Parathyroid adenoma (tissue), 2 donors: ENCODE results near the gene MNS1.
A peak's percentile ranks its signal among the peaks of the same experiment; 100 is the strongest.
"Not testable (repeated sequence)": the region's sequence is repeated elsewhere in the genome, so short reads cannot be mapped to it uniquely, and the experiment has no call there.

Source experiments
- H2AFZ ChIP-seq: fragments of 300-600 bp; sonication (generic); one replicate; pipeline ENCODE4 v1.7.0; 2017; ENCODE audit warnings: antibody characterized with exemption, mild to moderate bottlenecking
- H3K27ac ChIP-seq: fragments of 300-600 bp; sonication (generic); one replicate; pipeline ENCODE4 v1.7.0; 2017
- H3K27me3 ChIP-seq: fragments of 300-600 bp; sonication (generic); one replicate; pipeline ENCODE4 v1.7.0; 2017; ENCODE audit warnings: low read length; ENCODE audit not compliant: control insufficient read depth, insufficient read depth
- H3K36me3 ChIP-seq: fragments of 300-600 bp; sonication (generic); one replicate; pipeline ENCODE4 v1.7.0; 2017; ENCODE audit warnings: low read length; ENCODE audit not compliant: control insufficient read depth, insufficient read depth
- H3K4me1 ChIP-seq: fragments of 300-600 bp; sonication (generic); one replicate; pipeline ENCODE4 v1.7.0; 2017; ENCODE audit warnings: control low read depth
- H3K4me2 ChIP-seq: fragments of 300-600 bp; sonication (generic); one replicate; pipeline ENCODE4 v1.7.0; 2017; ENCODE audit warnings: low read length
- H3K4me3 ChIP-seq: fragments of 300-600 bp; sonication (generic); one replicate; pipeline ENCODE4 v1.7.0; 2017; ENCODE audit warnings: low read depth, low read length
- H3K79me2 ChIP-seq: fragments of 300-600 bp; sonication (generic); one replicate; pipeline ENCODE4 v1.7.0; 2017; ENCODE audit warnings: control low read depth
- H3K9ac ChIP-seq: fragments of 300-600 bp; sonication (generic); one replicate; pipeline ENCODE4 v1.7.0; 2017; ENCODE audit warnings: mild to moderate bottlenecking
- H3K9me3 ChIP-seq: fragments of 300-600 bp; sonication (generic); one replicate; pipeline ENCODE4 v1.7.0; 2017; ENCODE audit warnings: low read length; ENCODE audit not compliant: control insufficient read depth
- CTCF ChIP-seq: fragments of 300-600 bp; sonication (generic); IDR thresholded peaks from one replicate; pipeline ENCODE4 v1.7.0; 2017; ENCODE audit warnings: antibody characterized with exemption, mild to moderate bottlenecking
- donor health status: primary hyperparathyroidism.

MNS1 gene

GRCh38 chr15:56440214-56440770 lies 24.6 kb downstream of the MNS1 start:
- Histone ChIP-seq H3K4me2 (no peak overlapping the region), H3K27ac (no peak overlapping the region), H3K4me3 (no peak overlapping the region), H3K4me1 (no peaks in the 10 kb centered on the region), H3K9me3 (no peaks in the 10 kb centered on the region), H3K79me2 (no peaks in the 10 kb centered on the region), H3K9ac (no peak overlapping the region), H3K27me3 (no peaks in the 10 kb centered on the region), H2AFZ (no peak overlapping the region), H3K36me3 (no peaks in the 10 kb centered on the region)
- TF ChIP-seq CTCF = no peak

GRCh38 chr15:56432304-56432703 lies 32.6 kb downstream of the MNS1 start:
- H3K36me3 ChIP-seq = no peaks in the 10 kb centered on the region
- H3K27me3 ChIP-seq = no peaks in the 10 kb centered on the region
- no peak overlapping the region for H3K9ac ChIP-seq
- no peaks in the 10 kb centered on the region for H3K79me2 ChIP-seq
- H3K4me1 ChIP-seq = no peaks in the 10 kb centered on the region
- H3K9me3 ChIP-seq = no peaks in the 10 kb centered on the region
- no peak overlapping the region for H3K4me3 ChIP-seq
- H2AFZ ChIP-seq = no peak overlapping the region
- H3K4me2 ChIP-seq = no peak overlapping the region
- no peak for TF ChIP-seq CTCF
- H3K27ac ChIP-seq = no peak overlapping the region

GRCh38 chr15:56428821-56429458 lies 36.0 kb downstream of the MNS1 start:
- no peaks in the 10 kb centered on the region for H3K4me1 ChIP-seq
- no peaks in the 10 kb centered on the region for H3K79me2 ChIP-seq
- H3K27me3 ChIP-seq = no peaks in the 10 kb centered on the region
- no peaks in the 10 kb centered on the region for H3K36me3 ChIP-seq
- H3K4me3 ChIP-seq = no peak overlapping the region
- no peaks in the 10 kb centered on the region for H3K9me3 ChIP-seq
- no peak overlapping the region for H3K27ac ChIP-seq
- H3K9ac ChIP-seq = no peak overlapping the region
- H3K4me2 ChIP-seq = no peak overlapping the region
- peak; percentile 17 for TF ChIP-seq CTCF
- H2AFZ ChIP-seq = no peak overlapping the region

- no peak overlapping the region for H3K4me2 ChIP-seq
- H2AFZ ChIP-seq = no peak overlapping the region
- no peaks in the 10 kb centered on the region for H3K36me3 ChIP-seq
- no peaks in the 10 kb centered on the region for H3K4me1 ChIP-seq
- TF ChIP-seq CTCF = no peak
- H3K79me2 ChIP-seq = no peaks in the 10 kb centered on the region
- no peaks in the 10 kb centered on the region for H3K27me3 ChIP-seq
- H3K4me3 ChIP-seq = no peak overlapping the region
- no peak overlapping the region for H3K9ac ChIP-seq
- no peak overlapping the region for H3K27ac ChIP-seq
- no peaks in the 10 kb centered on the region for H3K9me3 ChIP-seq
These were observed 39.0 kb downstream of the MNS1 start for GRCh38 chr15:56425976-56426375.

- Histone ChIP-seq H3K79me2 (no peaks in the 10 kb centered on the region), H3K27ac (no peak overlapping the region), H3K36me3 (no peaks in the 10 kb centered on the region), H3K4me1 (no peaks in the 10 kb centered on the region), H3K9me3 (no peaks in the 10 kb centered on the region), H3K4me3 (no peak overlapping the region), H3K27me3 (no peaks in the 10 kb centered on the region), H2AFZ (no peak overlapping the region), H3K9ac (no peak overlapping the region), H3K4me2 (no peak overlapping the region)
- no peak for TF ChIP-seq CTCF
These were observed 39.7 kb downstream of the MNS1 start for GRCh38 chr15:56425276-56425675.

GRCh38 chr15:56413114-56413733 lies 51.7 kb downstream of the MNS1 start:
- H3K9ac ChIP-seq, H3K4me2 ChIP-seq, H3K27ac ChIP-seq, H3K27me3 ChIP-seq, H2AFZ ChIP-seq, H3K79me2 ChIP-seq, H3K9me3 ChIP-seq, H3K4me3 ChIP-seq, H3K36me3 ChIP-seq, H3K4me1 ChIP-seq: not testable (repeated sequence)
